T-helper 1 cell (primary cell): ENCODE results near the gene PFKFB2.
A peak's percentile ranks its signal among the peaks of the same experiment; 100 is the strongest.

Experiments used
- DNase-seq, 5 donors: peaks; one replicate each; pipeline ENCODE4 v3.0.0-alpha.2; 2012 to 2020

Gene PFKFB2

GRCh38 chr1:207067665-207068064 is 14.6 kb downstream of the PFKFB2 start:
- no peak for DNase-seq

- DNase-seq, result no peak
Measured at GRCh38 chr1:207069061-207069460, 16.0 kb downstream of the PFKFB2 start.

- DNase-seq, result no peak
Measured at GRCh38 chr1:207069858-207070506, 16.9 kb downstream of the PFKFB2 start.

- no peak for DNase-seq
Measured at GRCh38 chr1:207070811-207071210, 17.7 kb downstream of the PFKFB2 start.

GRCh38 chr1:207071426-207071825 is 18.4 kb downstream of the PFKFB2 start:
- no peak for DNase-seq

GRCh38 chr1:207072233-207072632 is 19.2 kb downstream of the PFKFB2 start:
- DNase-seq, result no peak

GRCh38 chr1:207073906-207074820 is 21.1 kb downstream of the PFKFB2 start:
- no peak for DNase-seq

- DNase-seq, result no peak
Measured at GRCh38 chr1:207076181-207076955, 23.3 kb downstream of the PFKFB2 start.

GRCh38 chr1:207077012-207077411 is 23.9 kb downstream of the PFKFB2 start:
- DNase-seq, result no peak

GRCh38 chr1:207077470-207078377 is 24.6 kb downstream of the PFKFB2 start:
- peak in 4 of 5 donors; percentile 37 to 70 (median 52) for DNase-seq

- no peak for DNase-seq
Measured at GRCh38 chr1:207078578-207079132, 25.6 kb downstream of the PFKFB2 start.

GRCh38 chr1:207079706-207080241 is 26.7 kb downstream of the PFKFB2 start:
- DNase-seq, result no peak

- no peak for DNase-seq
Measured at GRCh38 chr1:207081088-207081487, 28.0 kb downstream of the PFKFB2 start.

- DNase-seq, result no peak
Measured at GRCh38 chr1:207081806-207082205, 28.7 kb downstream of the PFKFB2 start.

GRCh38 chr1:207084232-207084631 is 31.2 kb downstream of the PFKFB2 start:
- DNase-seq, result no peak

GRCh38 chr1:207084701-207085180 is 31.7 kb downstream of the PFKFB2 start:
- DNase-seq, result peak in 4 of 5 donors; percentile 26 to 60 (median 44)

GRCh38 chr1:207085887-207086286 is 32.8 kb downstream of the PFKFB2 start:
- no peak for DNase-seq

GRCh38 chr1:207088161-207088560 is 35.1 kb downstream of the PFKFB2 start:
- DNase-seq, result no peak

GRCh38 chr1:207088701-207089626 is 35.9 kb downstream of the PFKFB2 start, which contains the start of gene C4BPB:
C4BPB (plus strand) TSS chr1:207088860; CDS start chr1:207089532, 672 bp downstream.
- DNase-seq, result peak in 2 of 5 donors; percentile 3 to 39
